B cell (primary cell): ENCODE measurements around the gene HSDL2. TPM values are rescaled to one million over a fixed set of nuclear protein-coding genes. Genes with fewer than 3 reads are reported as not detected.

Experiments used
- ATAC-seq: fragments of 200-7000 bp; cut with Tn5 transposase; one replicate; pipeline ENCODE4 v1.10.0; 2021; ENCODE audit warnings: low read depth, mild to moderate bottlenecking, moderate number of reproducible peaks, moderate library complexity
- CTCF ChIA-PET: fragments of 350-600 bp; sonication (Branson Sonifier 250); formaldehyde crosslinking; loops from one replicate; lab custom pipeline; 2021; ENCODE audit warnings: antibody characterized with exemption, inconsistent platforms; lab: Charles Lee
- POLR2A ChIA-PET: fragments of 350-600 bp; sonication (Branson Sonifier 250); formaldehyde crosslinking; loops from one replicate; lab custom pipeline; 2021; ENCODE audit warnings: antibody characterized with exemption; lab: Charles Lee
- DNase-seq: peaks from one replicate; pipeline ENCODE4 v3.0.0; 2013
- H2AFZ ChIP-seq: 2 replicates; pipeline ENCODE4 v1.6.1; 2012; ENCODE audit warnings: mild to moderate bottlenecking, low read depth, low read length; ENCODE audit not compliant: insufficient read depth, poor library complexity, severe bottlenecking
- H3K27ac ChIP-seq, 2 donors: 1 replicate in 1 of 2; 2 replicates in 1 of 2; pipeline ENCODE4 v1.5.1; 2012 to 2013; ENCODE audit warnings: low read length in 2 of 2, mild to moderate bottlenecking in 2 of 2, moderate library complexity in 1 of 2
- H3K27me3 ChIP-seq, 4 experiments: fragments of 200-600 bp in 1 of 4; sonication (generic) in 1 of 4; replicated peaks in 1 of 4; 1 replicate in 2 of 4; 2 replicates in 2 of 4; pipeline versions ENCODE4 v1.6.1 to v1.7.0; 2013 to 2016; ENCODE audit warnings: low read length in 3 of 4, mild to moderate bottlenecking in 2 of 4, mixed read lengths in 1 of 4, moderate library complexity in 1 of 4; ENCODE audit not compliant: insufficient read depth in 4 of 4, control insufficient read depth in 3 of 4; ENCODE audit errors: control extremely low read depth in 1 of 4
- H3K36me3 ChIP-seq, 2 experiments: replicated peaks in 1 of 2; 1 replicate in 1 of 2; 2 replicates in 1 of 2; pipeline versions ENCODE4 v1.6.1 to v1.7.1; 2013; ENCODE audit warnings: low read length in 1 of 2; ENCODE audit not compliant: insufficient read depth in 2 of 2, control insufficient read depth in 1 of 2; ENCODE audit errors: control extremely low read depth in 1 of 2, extremely low read depth in 1 of 2
- H3K4me1 ChIP-seq, 2 donors: fragments of 200-600 bp in 1 of 2; sonication (generic) in 1 of 2; 1 replicate in 1 of 2; 2 replicates in 1 of 2; pipeline versions ENCODE4 v1.5.1 to v1.6.1; 2013 to 2017; ENCODE audit warnings: low read length in 2 of 2; ENCODE audit not compliant: control insufficient read depth in 2 of 2, insufficient read depth in 2 of 2
- H3K4me2 ChIP-seq: replicated peaks from 2 replicates; pipeline ENCODE3; 2012; ENCODE audit warnings: mild to moderate bottlenecking, low read depth, low read length; ENCODE audit not compliant: poor library complexity, severe bottlenecking
- H3K4me3 ChIP-seq, 5 experiments: fragments of 200-600 bp in 1 of 5; sonication (generic) in 1 of 5; 1 replicate in 3 of 5; 2 replicates in 2 of 5; pipeline versions ENCODE4 v1.5.1 to v1.7.0; 2011 to 2016; ENCODE audit warnings: low read length in 4 of 5, mild to moderate bottlenecking in 4 of 5, low read depth in 2 of 5, control low read depth in 1 of 5, moderate library complexity in 1 of 5; ENCODE audit not compliant: insufficient read depth in 1 of 5; ENCODE audit errors: control extremely low read depth in 1 of 5, extremely low read depth in 1 of 5
- H3K79me2 ChIP-seq: fragments of 200-600 bp; sonication (generic); one replicate; pipeline ENCODE4 v1.6.0; 2016; ENCODE audit warnings: low read length; ENCODE audit not compliant: control insufficient read depth, insufficient read depth
- H3K9ac ChIP-seq: fragments of 200-600 bp; sonication (generic); 2 replicates; pipeline ENCODE4 v1.6.1; 2017; ENCODE audit warnings: mild to moderate bottlenecking, low read length, moderate library complexity
- H3K9me3 ChIP-seq, 3 donors: one replicate each; pipeline versions ENCODE4 v1.6.1 to v1.7.1; 2013; ENCODE audit warnings: low read length in 2 of 3; ENCODE audit not compliant: control insufficient read depth in 2 of 3, insufficient read depth in 1 of 3; ENCODE audit errors: control extremely low read depth in 1 of 3
- H4K20me1 ChIP-seq: 2 replicates; pipeline ENCODE4 v1.6.0; 2012; ENCODE audit warnings: mild to moderate bottlenecking, low read length; ENCODE audit not compliant: insufficient read depth, control insufficient read depth, poor library complexity, severe bottlenecking
- H3K27ac Mint-ChIP-seq: one replicate; pipeline ENCODE4 v1.8.0; 2021; ENCODE audit warnings: mixed read lengths
- H3K27me3 Mint-ChIP-seq: one replicate; pipeline ENCODE4 v1.8.0; 2021; ENCODE audit warnings: mixed read lengths
- H3K4me1 Mint-ChIP-seq: one replicate; pipeline ENCODE4 v1.8.0; 2021; ENCODE audit warnings: mixed read lengths
- H3K4me3 Mint-ChIP-seq: one replicate; pipeline ENCODE4 v1.8.0; 2021; ENCODE audit warnings: mixed read lengths
- H3K9me3 Mint-ChIP-seq: one replicate; pipeline ENCODE4 v1.8.0; 2022; ENCODE audit warnings: mixed read lengths; ENCODE audit not compliant: insufficient read depth
- EZH2 ChIP-seq: IDR thresholded peaks from 2 replicates; pipeline ENCODE4 v1.6.1; 2012; ENCODE audit warnings: borderline replicate concordance, low read depth, mild to moderate bottlenecking, moderate library complexity, low read length; ENCODE audit not compliant: insufficient read depth, poor library complexity, severe bottlenecking
- WGBS: methylation state at CpG from one replicate; pipeline ENCODE4 v1.1.5; 2013; ENCODE audit warnings: missing lambda C conversion rate; ENCODE audit not compliant: insufficient coverage; 5-methylcytosine and 5-hydroxymethylcytosine counted together
- intact Hi-C: fragments of 100-400 bp; cut with micrococcal nuclease; formaldehyde crosslinking; loops from one replicate; pipeline ENCODE4 v1.10.0; 2022
- polyA plus RNA-seq: library from polyadenylated mRNA; depleted of rRNA; stranded (reverse); fragments of >200 nt; gene quantifications from 2 replicates; pipeline ENCODE4 v1.2.3, GENCODE V29; 2012
- total RNA-seq, 2 donors: library from RNA; stranded (reverse); fragments of 120-200 nt in 1 of 2; gene quantifications; 1 replicate in 1 of 2; 2 replicates in 1 of 2; pipeline versions ENCODE4 v1.2.3 to v1.2.4, GENCODE V29; 2013 to 2022
- TF ChIP-seq, protein P1 (sequence below): fragments of 200-600 bp; IDR thresholded peaks from one replicate; pipeline ENCODE4 v1.8.0; 2022; ENCODE audit warnings: antibody characterized with exemption, mild to moderate bottlenecking

Gene HSDL2
- total and polyA plus RNA-seq, 2 donors (not counting 1 experiment from before 2014, with no cell fraction given): 5.8 to 11.7 TPM

DNA sequence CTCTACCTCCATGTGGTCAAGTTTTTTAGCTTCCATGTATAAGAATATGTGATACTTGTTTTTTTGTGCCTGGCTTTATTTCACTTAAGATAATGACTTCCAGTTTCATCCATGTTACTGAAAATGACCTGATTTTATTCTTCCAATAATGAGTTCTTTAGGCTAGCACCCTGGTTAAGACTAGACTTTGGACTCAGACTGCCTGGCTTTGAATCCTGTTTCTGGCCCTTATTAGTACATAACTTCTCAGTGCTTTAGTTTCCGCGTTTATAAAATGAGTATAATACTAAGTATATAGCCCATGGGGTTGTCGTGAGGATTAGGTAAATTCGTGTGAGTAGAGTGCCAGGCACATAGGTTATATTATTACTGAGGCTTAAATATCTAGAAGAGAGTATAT is 125.2 kb downstream of the HSDL2 start:
- Histone ChIP-seq H3K9me3 (no peaks in the 10 kb centered on the region), H3K27me3 (no peaks in the 10 kb centered on the region), H3K36me3 (no peaks in the 10 kb centered on the region), H3K4me1 (no peaks in the 10 kb centered on the region), H4K20me1 (no peaks in the 10 kb centered on the region), H3K9ac (no peak overlapping the region), H2AFZ (no peak overlapping the region), H3K27ac (no peak overlapping the region), H3K4me2 (no peak overlapping the region), H3K4me3 (no peak overlapping the region), H3K79me2 (peaks cover 23% of the 10 kb centered on the region)
- no CpG with 5 or more reads among the region's 4 CpGs for WGBS
- CTCF ChIA-PET: no interaction called here
- H3K4me1 Mint-ChIP-seq: no peaks in the 10 kb centered on the region
- H3K9me3 Mint-ChIP-seq: no peaks in the 10 kb centered on the region
- DNase-seq (no peak), ATAC-seq (no peak)
- no peak overlapping the region for H3K27ac Mint-ChIP-seq
- H3K27me3 Mint-ChIP-seq: no peaks in the 10 kb centered on the region
- intact Hi-C loops: no loop called here
- H3K4me3 Mint-ChIP-seq: no peak overlapping the region
- POLR2A ChIA-PET: no interaction called here
- TF ChIP-seq, protein P1, sequence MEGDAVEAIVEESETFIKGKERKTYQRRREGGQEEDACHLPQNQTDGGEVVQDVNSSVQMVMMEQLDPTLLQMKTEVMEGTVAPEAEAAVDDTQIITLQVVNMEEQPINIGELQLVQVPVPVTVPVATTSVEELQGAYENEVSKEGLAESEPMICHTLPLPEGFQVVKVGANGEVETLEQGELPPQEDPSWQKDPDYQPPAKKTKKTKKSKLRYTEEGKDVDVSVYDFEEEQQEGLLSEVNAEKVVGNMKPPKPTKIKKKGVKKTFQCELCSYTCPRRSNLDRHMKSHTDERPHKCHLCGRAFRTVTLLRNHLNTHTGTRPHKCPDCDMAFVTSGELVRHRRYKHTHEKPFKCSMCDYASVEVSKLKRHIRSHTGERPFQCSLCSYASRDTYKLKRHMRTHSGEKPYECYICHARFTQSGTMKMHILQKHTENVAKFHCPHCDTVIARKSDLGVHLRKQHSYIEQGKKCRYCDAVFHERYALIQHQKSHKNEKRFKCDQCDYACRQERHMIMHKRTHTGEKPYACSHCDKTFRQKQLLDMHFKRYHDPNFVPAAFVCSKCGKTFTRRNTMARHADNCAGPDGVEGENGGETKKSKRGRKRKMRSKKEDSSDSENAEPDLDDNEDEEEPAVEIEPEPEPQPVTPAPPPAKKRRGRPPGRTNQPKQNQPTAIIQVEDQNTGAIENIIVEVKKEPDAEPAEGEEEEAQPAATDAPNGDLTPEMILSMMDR: no peak
- no peak for TF ChIP-seq EZH2

DNA sequence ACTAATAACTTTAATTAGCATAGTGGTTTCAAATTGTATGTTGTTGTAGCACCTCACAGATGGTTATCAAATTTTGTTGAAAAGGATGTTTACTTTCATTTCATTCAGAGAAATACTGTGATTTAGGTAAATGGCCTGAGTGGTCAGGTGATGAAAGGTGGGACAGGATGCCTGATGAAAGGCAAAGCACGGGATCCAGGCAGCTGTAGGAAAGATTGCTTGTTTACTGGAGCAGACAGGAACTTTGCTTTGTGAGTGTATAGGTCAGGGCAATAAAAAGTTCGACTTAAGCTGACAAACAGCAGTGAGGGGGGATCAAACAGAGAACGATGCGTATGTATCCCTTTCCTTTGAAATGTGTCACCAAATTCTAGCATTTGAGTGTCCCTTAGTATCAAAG is 125.7 kb downstream of the HSDL2 start:
- Mint-ChIP-seq H3K9me3 (no peaks in the 10 kb centered on the region), H3K4me1 (no peaks in the 10 kb centered on the region), H3K27me3 (no peaks in the 10 kb centered on the region), H3K4me3 (no peak overlapping the region), H3K27ac (no peak overlapping the region)
- H3K4me3 ChIP-seq: no peak overlapping the region
- no peaks in the 10 kb centered on the region for H3K9me3 ChIP-seq
- H3K36me3 ChIP-seq: no peaks in the 10 kb centered on the region
- intact Hi-C loops: no loop called here
- peaks cover 23% of the 10 kb centered on the region for H3K79me2 ChIP-seq
- H3K27me3 ChIP-seq: no peaks in the 10 kb centered on the region
- no peak overlapping the region for H2AFZ ChIP-seq
- H3K4me1 ChIP-seq: no peaks in the 10 kb centered on the region
- no peak overlapping the region for H3K27ac ChIP-seq
- no peaks in the 10 kb centered on the region for H4K20me1 ChIP-seq
- DNase-seq (no peak), ATAC-seq (no peak)
- H3K9ac ChIP-seq: no peak overlapping the region
- no peak overlapping the region for H3K4me2 ChIP-seq
- ChIA-PET CTCF (no interaction called here), POLR2A (no interaction called here)
- 94% methylated on average over 4 of the region's 4 CpGs for WGBS
- TF ChIP-seq, protein P1: no peak
- no peak for TF ChIP-seq EZH2
